T-cell (primary cell): ENCODE results near the gene FAM216B. TPM values are rescaled to one million over a fixed set of nuclear protein-coding genes. Genes with fewer than 3 reads are reported as not detected.
"Not testable (repeated sequence)": the region's sequence is repeated elsewhere in the genome, so short reads cannot be mapped to it uniquely, and the experiment has no call there.

ENCODE experiments used
- ATAC-seq, 4 experiments: fragments of 200-7000 bp in 3 of 4; fragments of 150-1000 bp in 1 of 4; cut with Tn5 transposase; replicated peaks in 1 of 4; 1 replicate in 3 of 4; 2 replicates in 1 of 4; pipeline ENCODE4 v1.10.0; 2021; ENCODE audit warnings: moderate library complexity in 3 of 4, mild to moderate bottlenecking in 2 of 4, moderate number of reproducible peaks in 1 of 4
- CTCF ChIA-PET, 2 donors: fragments of 300-600 bp; sonication (Branson Sonifier 250); formaldehyde crosslinking; loops; one replicate each; lab custom pipeline; 2022; ENCODE audit warnings: antibody characterized with exemption in 2 of 2; lab: Charles Lee
- POLR2A ChIA-PET, 2 donors: fragments of 300-600 bp; sonication (Branson Sonifier 250); formaldehyde crosslinking; loops; one replicate each; lab custom pipeline; 2022; ENCODE audit warnings: antibody characterized with exemption in 2 of 2; lab: Charles Lee
- DNase-seq, 35 experiments: peaks; one replicate each; pipeline versions ENCODE4 v3.0.0 to v3.0.0-alpha.2; 2013 to 2023
- H3K27ac ChIP-seq: one replicate; pipeline ENCODE4 v1.5.1; 2013; ENCODE audit warnings: low read length
- H3K27me3 ChIP-seq, 2 experiments: replicated peaks in 1 of 2; 1 replicate in 1 of 2; 2 replicates in 1 of 2; pipeline versions ENCODE4 v1.6.1 to v1.7.0; 2013; ENCODE audit warnings: low read length in 1 of 2, mixed read lengths in 1 of 2; ENCODE audit not compliant: control insufficient read depth in 2 of 2, insufficient read depth in 2 of 2; ENCODE audit errors: extremely low read depth in 1 of 2
- H3K36me3 ChIP-seq, 2 donors: 1 replicate in 1 of 2; 2 replicates in 1 of 2; pipeline versions ENCODE4 v1.6.1 to v1.7.0; 2013; ENCODE audit warnings: low read length in 1 of 2; ENCODE audit not compliant: control insufficient read depth in 2 of 2, insufficient read depth in 1 of 2; ENCODE audit errors: extremely low read depth in 1 of 2
- H3K4me1 ChIP-seq, 2 experiments: 1 replicate in 1 of 2; 2 replicates in 1 of 2; pipeline versions ENCODE4 v1.6.1 to v1.7.0; 2013; ENCODE audit warnings: low read length in 2 of 2, mixed read lengths in 1 of 2; ENCODE audit not compliant: insufficient read depth in 2 of 2, control insufficient read depth in 1 of 2; ENCODE audit errors: extremely low read depth in 1 of 2
- H3K4me3 ChIP-seq, 2 donors: 1 replicate in 1 of 2; 2 replicates in 1 of 2; pipeline versions ENCODE4 v1.5.1 to v1.7.0; 2013; ENCODE audit warnings: mild to moderate bottlenecking in 2 of 2, low read length in 1 of 2, moderate library complexity in 1 of 2; ENCODE audit not compliant: control insufficient read depth in 1 of 2; ENCODE audit errors: extremely low read depth in 1 of 2
- H3K9me3 ChIP-seq: 2 replicates; pipeline ENCODE4 v1.7.0; 2013
- H3K27ac Mint-ChIP-seq, 2 donors: one replicate each; pipeline ENCODE4 v1.8.0; 2020 to 2021; ENCODE audit warnings: mild to moderate bottlenecking in 2 of 2, mixed read lengths in 2 of 2
- H3K27me3 Mint-ChIP-seq, 2 donors: one replicate each; pipeline ENCODE4 v1.8.0; 2021 to 2022; ENCODE audit warnings: mixed read lengths in 2 of 2
- H3K36me3 Mint-ChIP-seq: one replicate; pipeline ENCODE4 v1.8.0; 2021; ENCODE audit warnings: mixed read lengths
- H3K4me1 Mint-ChIP-seq, 3 donors: one replicate each; pipeline ENCODE4 v1.8.0; 2020 to 2022; ENCODE audit warnings: mixed read lengths in 3 of 3, mild to moderate bottlenecking in 1 of 3
- H3K4me3 Mint-ChIP-seq, 3 donors: one replicate each; pipeline ENCODE4 v1.8.0; 2020 to 2022; ENCODE audit warnings: mild to moderate bottlenecking in 3 of 3, mixed read lengths in 3 of 3, moderate library complexity in 3 of 3
- H3K9me3 Mint-ChIP-seq, 3 donors: one replicate each; pipeline ENCODE4 v1.8.0; 2020 to 2022; ENCODE audit warnings: mixed read lengths in 3 of 3
- WGBS: methylation state at CpG from one replicate; pipeline ENCODE4 v1.1.5; 2013; ENCODE audit warnings: missing lambda C conversion rate; ENCODE audit not compliant: insufficient coverage; 5-methylcytosine and 5-hydroxymethylcytosine counted together
- total RNA-seq, 35 experiments: library from RNA in 6 of 35; stranded (reverse) in 6 of 35; fragments of 120-200 nt in 1 of 35; gene quantifications; one replicate each; pipeline versions ENCODE4 v1.2.1 to v1.2.4 and lab custom pipeline; 2013 to 2026

FAM216B gene
- total RNA-seq, 5 donors from 2014 or later (not counting 1 experiment from before 2014, with no cell fraction given), result not detected

- H3K27ac ChIP-seq, result no peak overlapping the region
- H3K27me3 ChIP-seq, result peaks cover 0 to 3% of the 10 kb centered on the region in 2 experiments
- ATAC-seq (no peak), DNase-seq (no peak)
- no CpG with 5 or more reads among the region's 1 CpG for WGBS
- H3K27me3 Mint-ChIP-seq, result peaks cover 12 to 20% of the 10 kb centered on the region in 2 donors
- no peaks in the 10 kb centered on the region for H3K36me3 ChIP-seq
- H3K9me3 Mint-ChIP-seq, result no peaks in the 10 kb centered on the region
- no peaks in the 10 kb centered on the region for H3K9me3 ChIP-seq
- H3K4me3 ChIP-seq, result no peak overlapping the region
- no peak overlapping the region for H3K27ac Mint-ChIP-seq
- H3K4me3 Mint-ChIP-seq, result no peak overlapping the region
- no peaks in the 10 kb centered on the region for H3K4me1 ChIP-seq
- H3K36me3 Mint-ChIP-seq, result no peaks in the 10 kb centered on the region
- H3K4me1 Mint-ChIP-seq, result no peaks in the 10 kb centered on the region
- CTCF ChIA-PET, result no interaction called here
- POLR2A ChIA-PET, result no interaction called here
Measured at GRCh38 chr13:42766016-42766415, 15.4 kb upstream of the FAM216B start.

GRCh38 chr13:42769650-42770049 is 11.7 kb upstream of the FAM216B start:
- CTCF ChIA-PET, result no interaction called here
- peaks cover 0 to 8% (median 0%) of the 10 kb centered on the region in 3 donors for H3K9me3 Mint-ChIP-seq
- Histone ChIP-seq H3K4me3 (no peak overlapping the region), H3K27ac (no peak overlapping the region), H3K27me3 (peaks cover 0 to 3% of the 10 kb centered on the region in 2 experiments), H3K9me3 (no peaks in the 10 kb centered on the region), H3K36me3 (no peaks in the 10 kb centered on the region), H3K4me1 (no peaks in the 10 kb centered on the region)
- no peak for ATAC-seq
- H3K27me3 Mint-ChIP-seq, result peaks cover 10 to 22% of the 10 kb centered on the region in 2 donors
- POLR2A ChIA-PET, result no interaction called here
- no peaks in the 10 kb centered on the region for H3K36me3 Mint-ChIP-seq
- H3K4me3 Mint-ChIP-seq, result no peak overlapping the region
- no peak overlapping the region for H3K27ac Mint-ChIP-seq
- no peak for DNase-seq
- WGBS, result 100% methylated on average over 2 of the region's 3 CpGs
- H3K4me1 Mint-ChIP-seq, result no peaks in the 10 kb centered on the region

- ATAC-seq, H3K9me3 ChIP-seq: not testable (repeated sequence)
Measured at GRCh38 chr13:42776558-42776957, 4.8 kb upstream of the FAM216B start.

GRCh38 chr13:42777467-42777866 is 3.9 kb upstream of the FAM216B start:
- H3K36me3 ChIP-seq, result no peaks in the 10 kb centered on the region
- no peaks in the 10 kb centered on the region for H3K36me3 Mint-ChIP-seq
- H3K4me1 ChIP-seq, result no peaks in the 10 kb centered on the region
- no CpG with 5 or more reads among the region's 5 CpGs for WGBS
- no peaks in the 10 kb centered on the region for H3K4me1 Mint-ChIP-seq
- no peak overlapping the region for H3K4me3 ChIP-seq
- ChIA-PET CTCF (no interaction called here), POLR2A (no interaction called here)
- H3K27ac ChIP-seq, result no peak overlapping the region
- no peak overlapping the region for H3K27ac Mint-ChIP-seq
- no peak for DNase-seq
- H3K9me3 Mint-ChIP-seq, result peaks cover 0 to 11% (median 0%) of the 10 kb centered on the region in 3 donors
- no peak overlapping the region for H3K4me3 Mint-ChIP-seq
- H3K27me3 Mint-ChIP-seq, result peaks cover 16 to 49% of the 10 kb centered on the region in 2 donors
- H3K27me3 ChIP-seq, result peaks cover 0 to 7% of the 10 kb centered on the region in 2 experiments
- no peaks in the 10 kb centered on the region for H3K9me3 ChIP-seq
- no peak for ATAC-seq

More at GRCh38 chr13:42776558-42776957, 4.8 kb upstream of the FAM216B start:
- POLR2A ChIA-PET, H3K4me3 ChIP-seq, H3K4me1 ChIP-seq, DNase-seq, CTCF ChIA-PET, H3K4me3 Mint-ChIP-seq, H3K27ac ChIP-seq, H3K36me3 Mint-ChIP-seq, H3K36me3 ChIP-seq, H3K27ac Mint-ChIP-seq, H3K27me3 ChIP-seq, H3K4me1 Mint-ChIP-seq: not testable (repeated sequence)
- H3K27me3 Mint-ChIP-seq, result peaks cover 14 to 44% of the 10 kb centered on the region in 2 donors
- 98% methylated on average over 5 of the region's 6 CpGs for WGBS
- peaks cover 0 to 12% (median 0%) of the 10 kb centered on the region in 3 donors for H3K9me3 Mint-ChIP-seq

GRCh38 chr13:42780044-42780443 is 1.3 kb upstream of the FAM216B start:
- H3K27ac Mint-ChIP-seq, result no peak overlapping the region
- no peak for DNase-seq
- Histone ChIP-seq H3K4me1 (no peaks in the 10 kb centered on the region), H3K9me3 (no peaks in the 10 kb centered on the region), H3K27me3 (peaks cover 0 to 7% of the 10 kb centered on the region in 2 experiments), H3K36me3 (no peaks in the 10 kb centered on the region), H3K4me3 (no peak overlapping the region), H3K27ac (no peak overlapping the region)
- ChIA-PET CTCF (interaction anchor here in 1 of 2 donors (0.6 kb wide), 1 partner anchor 102 kb away, joined by 3 read pairs; no protein-coding TSS in a partner anchor), POLR2A (no interaction called here)
- H3K4me3 Mint-ChIP-seq, result no peak overlapping the region
- H3K9me3 Mint-ChIP-seq, result peaks cover 0 to 4% (median 0%) of the 10 kb centered on the region in 3 donors
- no peaks in the 10 kb centered on the region for H3K36me3 Mint-ChIP-seq
- no peak for ATAC-seq
- WGBS, result no CpG with 5 or more reads among the region's 1 CpG
- no peaks in the 10 kb centered on the region for H3K4me1 Mint-ChIP-seq
- H3K27me3 Mint-ChIP-seq, result peaks cover 13 to 39% of the 10 kb centered on the region in 2 donors

- Histone ChIP-seq H3K36me3 (no peaks in the 10 kb centered on the region), H3K27me3 (no peaks in the 10 kb centered on the region), H3K27ac (no peak overlapping the region), H3K4me3 (no peak overlapping the region), H3K9me3 (no peaks in the 10 kb centered on the region), H3K4me1 (no peaks in the 10 kb centered on the region)
- Mint-ChIP-seq H3K27ac (no peak overlapping the region), H3K27me3 (peaks cover under 1 to 10% of the 10 kb centered on the region in 2 donors), H3K36me3 (no peaks in the 10 kb centered on the region), H3K9me3 (no peaks in the 10 kb centered on the region), H3K4me3 (no peak overlapping the region), H3K4me1 (no peaks in the 10 kb centered on the region)
- CTCF ChIA-PET, result no interaction called here
- no peak for DNase-seq
- ATAC-seq, result no peak
- POLR2A ChIA-PET, result no interaction called here
- 77% methylated on average over 7 of the region's 7 CpGs for WGBS
Measured at GRCh38 chr13:42786715-42787114, 5.3 kb downstream of the FAM216B start.

GRCh38 chr13:42788601-42789000 is 7.2 kb downstream of the FAM216B start:
- POLR2A ChIA-PET, result no interaction called here
- no peaks in the 10 kb centered on the region for H3K4me1 Mint-ChIP-seq

More at GRCh38 chr13:42788601-42789000, 7.2 kb downstream of the FAM216B start:
- DNase-seq (no peak), ATAC-seq (no peak)
- H3K27ac ChIP-seq, result no peak overlapping the region
- Mint-ChIP-seq H3K9me3 (no peaks in the 10 kb centered on the region), H3K36me3 (no peaks in the 10 kb centered on the region), H3K27me3 (peaks cover 0 to 5% of the 10 kb centered on the region in 2 donors), H3K4me3 (no peak overlapping the region), H3K27ac (no peak overlapping the region)
- H3K4me3 ChIP-seq, result no peak overlapping the region
- CTCF ChIA-PET, result no interaction called here
- no peaks in the 10 kb centered on the region for H3K4me1 ChIP-seq
- 100% methylated on average over 1 of the region's 4 CpGs for WGBS
- no peaks in the 10 kb centered on the region for H3K36me3 ChIP-seq
- no peaks in the 10 kb centered on the region for H3K9me3 ChIP-seq
- H3K27me3 ChIP-seq, result no peaks in the 10 kb centered on the region
